ENCODE data around the gene PHACTR3.

GRCh38 chr20:59663513-59664060, 59.2 kb downstream of the PHACTR3 start:
- no peak for TF ChIP-seq GABPA (IDR thresholded peaks at IDR 0.05; ENCODE audit: borderline replicate concordance, insufficient read depth, low read length)
- no peak for TF ChIP-seq POLR2A (IDR thresholded peaks at IDR 0.05; ENCODE audit: control extremely low read depth in 1 of 2, low read depth in 2 of 2, low read length in 2 of 2)
- TF ChIP-seq MAFK (IDR thresholded peaks at IDR 0.05; ENCODE audit: low read depth, low read length) = no peak
- TF ChIP-seq BACH1 (IDR thresholded peaks at IDR 0.05; ENCODE audit: low read length) = no peak
